Keratinocyte (primary cell): Measurements from ENCODE around the gene CLNK. TPM values are rescaled to one million over a fixed set of nuclear protein-coding genes. Genes with fewer than 3 reads are reported as not detected.

Source experiments
- DNase-seq: peaks from one replicate; pipeline ENCODE4 v3.0.0-alpha.2; 2011; ENCODE audit warnings: low read depth, missing footprints, low spot score
- FAIRE-seq: peaks from 2 replicates; lab custom pipeline; 2011; peaks lifted over from hg19 to GRCh38; lab: Jason Lieb, UNC
- H2AFZ ChIP-seq: 2 replicates; pipeline ENCODE4 v1.6.0; 2012; ENCODE audit warnings: low read length, control low read depth, inconsistent platforms; ENCODE audit not compliant: control insufficient read depth
- H3K27ac ChIP-seq: 2 replicates; pipeline ENCODE4 v1.5.1; 2011; ENCODE audit warnings: low read length; ENCODE audit not compliant: control insufficient read depth, insufficient read depth
- H3K27me3 ChIP-seq: 3 replicates; pipeline ENCODE4 v1.6.0; 2011; ENCODE audit warnings: low read length; ENCODE audit not compliant: control insufficient read depth, insufficient read depth; ENCODE audit errors: extremely low read depth
- H3K36me3 ChIP-seq, 2 experiments: 2 replicates in 1 of 2; 3 replicates in 1 of 2; pipeline ENCODE4 v1.5.1; 2011; ENCODE audit warnings: low read length in 2 of 2, mild to moderate bottlenecking in 1 of 2; ENCODE audit not compliant: control insufficient read depth in 2 of 2, insufficient read depth in 2 of 2; ENCODE audit errors: extremely low read depth in 1 of 2
- H3K4me1 ChIP-seq: 3 replicates; pipeline ENCODE4 v1.5.1; 2011; ENCODE audit warnings: low read length; ENCODE audit not compliant: control insufficient read depth, insufficient read depth; ENCODE audit errors: extremely low read depth
- H3K4me2 ChIP-seq: 3 replicates; pipeline ENCODE4 v1.6.0; 2011; ENCODE audit warnings: low read depth, low read length; ENCODE audit not compliant: control insufficient read depth, insufficient read depth; ENCODE audit errors: extremely low read depth
- H3K4me3 ChIP-seq, 3 experiments: fragments of 200-600 bp in 1 of 3; sonication (generic) in 1 of 3; 2 replicates in 2 of 3; 3 replicates in 1 of 3; pipeline ENCODE4 v1.5.1; 2011 to 2016; ENCODE audit warnings: low read length in 3 of 3, mild to moderate bottlenecking in 3 of 3, control low read depth in 2 of 3, inconsistent platforms in 1 of 3, low read depth in 1 of 3, mixed read lengths in 1 of 3, mixed run types in 1 of 3, moderate library complexity in 1 of 3; ENCODE audit not compliant: control insufficient read depth in 2 of 3, insufficient read depth in 2 of 3; ENCODE audit errors: extremely low read depth in 1 of 3
- H3K79me2 ChIP-seq: 2 replicates; pipeline ENCODE4 v1.6.0; 2012; ENCODE audit warnings: low read length; ENCODE audit not compliant: control insufficient read depth, insufficient read depth
- H3K9ac ChIP-seq: 3 replicates; pipeline ENCODE4 v1.6.0; 2011; ENCODE audit warnings: low read length; ENCODE audit not compliant: control insufficient read depth, insufficient read depth; ENCODE audit errors: extremely low read depth
- H3K9me1 ChIP-seq: 3 replicates; pipeline ENCODE4 v1.6.0; 2011; ENCODE audit warnings: low read length; ENCODE audit not compliant: control insufficient read depth, insufficient read depth; ENCODE audit errors: extremely low read depth
- H3K9me3 ChIP-seq: 2 replicates; pipeline ENCODE4 v1.5.1; 2012; ENCODE audit warnings: low read depth, low read length; ENCODE audit not compliant: control insufficient read depth
- H4K20me1 ChIP-seq: 3 replicates; pipeline ENCODE4 v1.6.0; 2011; ENCODE audit warnings: low read length; ENCODE audit not compliant: control insufficient read depth, insufficient read depth; ENCODE audit errors: extremely low read depth
- CTCF ChIP-seq, 3 experiments: IDR thresholded peaks in 1 of 3; conservative IDR thresholded peaks in 1 of 3; optimal IDR thresholded peaks in 1 of 3; 2 replicates in 2 of 3; 3 replicates in 1 of 3; pipeline versions ENCODE3 to v1.5.1; 2011; ENCODE audit warnings: low read length in 3 of 3, mild to moderate bottlenecking in 3 of 3, moderate library complexity in 2 of 3, control low read depth in 1 of 3, inconsistent platforms in 1 of 3; ENCODE audit not compliant: insufficient read depth in 2 of 3; ENCODE audit errors: extremely low read depth in 1 of 3
- EZH2 ChIP-seq: IDR thresholded peaks from one replicate; pipeline ENCODE4 v1.6.1; 2012; ENCODE audit warnings: inconsistent platforms, mild to moderate bottlenecking, low read length, moderate library complexity
- dilution Hi-C: fragments of 300-500 bp; cut with MboI; formaldehyde crosslinking; loops from one replicate; pipeline ENCODE4 v1.7.0; 2020; ENCODE audit warnings: low sequenced_read_pairs; ENCODE audit not compliant: extremely low pct_ligation_motif_present
- polyA plus RNA-seq, 5 experiments: library from polyadenylated mRNA; depleted of rRNA in 3 of 5; stranded (reverse) in 3 of 5; stranded (forward) in 1 of 5; unstranded in 1 of 5; fragments of >200 nt; gene quantifications; 1 replicate in 1 of 5; 2 replicates in 3 of 5; 3 replicates in 1 of 5; pipeline versions ENCODE4 v1.2.1 to v1.2.3, GENCODE V29; 2011 to 2012; ENCODE audit warnings: missing spikeins in 2 of 5, low read depth in 1 of 5, low replicate concordance in 1 of 5

Gene CLNK
- polyA plus RNA-seq, 1 donor (not counting 4 experiments of a cell fraction or from before 2014, with no cell fraction given) = not detected

GRCh38 chr4:10673817-10674369 lies 10.7 kb downstream of the CLNK start:
- H3K36me3 ChIP-seq = no peaks in the 10 kb centered on the region
- H2AFZ ChIP-seq = no peak overlapping the region
- H3K4me1 ChIP-seq = no peaks in the 10 kb centered on the region
- dilution Hi-C loops = no loop called here
- H4K20me1 ChIP-seq = no peaks in the 10 kb centered on the region
- H3K4me3 ChIP-seq = no peak overlapping the region
- H3K9me3 ChIP-seq = no peaks in the 10 kb centered on the region
- H3K27ac ChIP-seq = no peak overlapping the region
- H3K79me2 ChIP-seq = no peaks in the 10 kb centered on the region
- H3K27me3 ChIP-seq = no peaks in the 10 kb centered on the region
- TF ChIP-seq EZH2 (no peak), CTCF (optimal IDR thresholded peaks at IDR 0.05 in 1 of 3, IDR thresholded peaks at IDR 0.05 in 1 of 3, conservative IDR thresholded peaks at IDR 0.05 in 1 of 3; ENCODE audit: extremely low read depth in 1 of 3, insufficient read depth in 2 of 3, low read length in 3 of 3) (no peak)
- no peak overlapping the region for H3K9ac ChIP-seq
- no peaks in the 10 kb centered on the region for H3K9me1 ChIP-seq
- H3K4me2 ChIP-seq = no peak overlapping the region
- DNase-seq (no peak), FAIRE-seq (no peak)

GRCh38 chr4:10672379-10672778 lies 12.2 kb downstream of the CLNK start:
- H3K79me2 ChIP-seq = no peaks in the 10 kb centered on the region
- H2AFZ ChIP-seq = no peak overlapping the region
- H3K4me1 ChIP-seq = no peaks in the 10 kb centered on the region
- TF ChIP-seq CTCF (optimal IDR thresholded peaks at IDR 0.05 in 1 of 3, IDR thresholded peaks at IDR 0.05 in 1 of 3, conservative IDR thresholded peaks at IDR 0.05 in 1 of 3; ENCODE audit: extremely low read depth in 1 of 3, insufficient read depth in 2 of 3, low read length in 3 of 3) = no peak
- TF ChIP-seq EZH2 = no peak
- H3K4me3 ChIP-seq = no peak overlapping the region
- no peak overlapping the region for H3K4me2 ChIP-seq
- no peaks in the 10 kb centered on the region for H3K27me3 ChIP-seq
- no peaks in the 10 kb centered on the region for H3K9me1 ChIP-seq
- no peaks in the 10 kb centered on the region for H3K36me3 ChIP-seq
- dilution Hi-C loops = no loop called here
- no peaks in the 10 kb centered on the region for H3K9me3 ChIP-seq
- FAIRE-seq (no peak), DNase-seq (no peak)
- no peak overlapping the region for H3K27ac ChIP-seq
- no peak overlapping the region for H3K9ac ChIP-seq
- H4K20me1 ChIP-seq = no peaks in the 10 kb centered on the region
